HG03342 (cell line): ENCODE data around the gene OR4S2.
A peak's percentile ranks its signal among the peaks of the same experiment; 100 is the strongest.

Experiments
- ATAC-seq: cut with Tn5 transposase; IDR thresholded peaks from one replicate; pipeline ENCODE4 v1.9.1; 2021; ENCODE audit warnings: mild to moderate bottlenecking, moderate library complexity; ENCODE audit not compliant: unreplicated experiment

The OR4S2 gene

GRCh38 chr11:55648027-55648426 lies at the start of gene OR4S2:
OR4S2 (plus strand) TSS chr11:55648327; CDS start chr11:55650904, 2,577 bp downstream.
- ATAC-seq: no peak

- no peak for ATAC-seq
Observed at GRCh38 chr11:55607545-55607944, 40.6 kb upstream of the OR4S2 start, which contains the start of gene OR4C11. OR4C11 (minus strand) TSS chr11:55607645; CDS start chr11:55604373, 3,272 bp downstream.

GRCh38 chr11:55624531-55624930 lies 23.6 kb upstream of the OR4S2 start:
- ATAC-seq: no peak

GRCh38 chr11:55634813-55635212 lies 13.3 kb upstream of the OR4S2 start, which contains the start of gene OR4P4:
OR4P4 (plus strand) TSS chr11:55635113.
- ATAC-seq: no peak

- ATAC-seq: no peak
Observed at GRCh38 chr11:55652560-55652959, 4.4 kb downstream of the OR4S2 start.

- no peak for ATAC-seq
Observed at GRCh38 chr11:55655096-55655495, 7.0 kb downstream of the OR4S2 start.

GRCh38 chr11:55658031-55658573 lies 10.0 kb downstream of the OR4S2 start:
- peak; percentile 96 for ATAC-seq

GRCh38 chr11:55658608-55659007 lies 10.5 kb downstream of the OR4S2 start:
- ATAC-seq: peak; percentile 36

GRCh38 chr11:55661901-55662300 lies 13.8 kb downstream of the OR4S2 start, which contains the start of gene OR4C6:
OR4C6 (plus strand) TSS chr11:55662201; CDS start chr11:55665167, 2,966 bp downstream.
- no peak for ATAC-seq

GRCh38 chr11:55669376-55669775 lies 21.2 kb downstream of the OR4S2 start:
- ATAC-seq: no peak

- no peak for ATAC-seq
Observed at GRCh38 chr11:55673860-55674259, 25.7 kb downstream of the OR4S2 start.

- ATAC-seq: no peak
Observed at GRCh38 chr11:55697817-55698216, 49.7 kb downstream of the OR4S2 start.

- no peak for ATAC-seq
Observed at GRCh38 chr11:55701429-55701828, 53.3 kb downstream of the OR4S2 start.
